Measurements from ENCODE around the gene GLIPR1.

GRCh38 chr12:75503459-75503858, 22.9 kb downstream of the GLIPR1 start:
- TF ChIP-seq ZNF8 (CRISPR knock-in tag; IDR thresholded peaks at IDR 0.05) (no peak), CSRNP3 (CRISPR knock-in tag; IDR thresholded peaks at IDR 0.05) (no peak), PATZ1 (CRISPR knock-in tag; IDR thresholded peaks at IDR 0.05; ENCODE audit: borderline replicate concordance) (no peak), CREB5 (CRISPR knock-in tag; IDR thresholded peaks at IDR 0.05; ENCODE audit: low read depth) (no peak), ZC3H10 (CRISPR knock-in tag; IDR thresholded peaks at IDR 0.05) (no peak), SNAI2 (CRISPR knock-in tag; IDR thresholded peaks at IDR 0.05) (no peak), ZNF565 (CRISPR knock-in tag; conservative IDR thresholded peaks at IDR 0.05; ENCODE audit: low read depth) (no peak), PPARA (CRISPR knock-in tag; IDR thresholded peaks at IDR 0.05; ENCODE audit: borderline replicate concordance) (no peak), ZFP30 (CRISPR knock-in tag; IDR thresholded peaks at IDR 0.05) (no peak), TSHZ2 (CRISPR knock-in tag; IDR thresholded peaks at IDR 0.05) (no peak), POU6F1 (CRISPR knock-in tag; IDR thresholded peaks at IDR 0.05; ENCODE audit: borderline replicate concordance, low read depth) (no peak), ZNF70 (CRISPR knock-in tag; IDR thresholded peaks at IDR 0.05) (no peak), ZFP3 (CRISPR knock-in tag; IDR thresholded peaks at IDR 0.05) (no peak), ESRRG (CRISPR knock-in tag; IDR thresholded peaks at IDR 0.05) (no peak)
